Measurements from ENCODE around the gene PPP1R15A.
"Not testable (repeated sequence)": the region's sequence is repeated elsewhere in the genome, so short reads cannot be mapped to it uniquely, and the experiment has no call there.

The PPP1R15A gene

GRCh38 chr19:48915757-48916156 is 43.5 kb downstream of the PPP1R15A start:
- no peak for DNase-seq (ENCODE audit: low spot score)

DNA sequence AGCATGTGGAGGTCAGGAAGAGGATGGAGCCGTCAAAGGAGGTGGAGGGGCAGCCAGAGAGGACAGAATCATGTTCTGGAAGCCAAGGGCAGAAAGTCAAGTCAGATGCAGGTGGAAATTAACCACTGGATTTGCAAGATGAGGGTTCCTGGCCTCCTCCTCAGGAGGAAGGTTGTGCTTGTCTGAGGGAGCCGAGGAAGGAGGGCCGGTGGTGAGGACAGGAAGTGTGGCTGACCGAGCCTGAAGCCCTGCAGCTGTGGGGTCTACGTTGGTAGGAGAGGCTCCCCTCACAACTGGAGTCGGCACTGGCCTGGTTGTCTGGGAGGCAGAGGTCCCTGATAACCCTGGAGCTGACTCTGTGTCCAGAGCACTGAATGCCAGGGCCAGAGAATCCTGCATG is 45.9 kb downstream of the PPP1R15A start:
- DNase-seq (ENCODE audit: low spot score), result no peak

DNA sequence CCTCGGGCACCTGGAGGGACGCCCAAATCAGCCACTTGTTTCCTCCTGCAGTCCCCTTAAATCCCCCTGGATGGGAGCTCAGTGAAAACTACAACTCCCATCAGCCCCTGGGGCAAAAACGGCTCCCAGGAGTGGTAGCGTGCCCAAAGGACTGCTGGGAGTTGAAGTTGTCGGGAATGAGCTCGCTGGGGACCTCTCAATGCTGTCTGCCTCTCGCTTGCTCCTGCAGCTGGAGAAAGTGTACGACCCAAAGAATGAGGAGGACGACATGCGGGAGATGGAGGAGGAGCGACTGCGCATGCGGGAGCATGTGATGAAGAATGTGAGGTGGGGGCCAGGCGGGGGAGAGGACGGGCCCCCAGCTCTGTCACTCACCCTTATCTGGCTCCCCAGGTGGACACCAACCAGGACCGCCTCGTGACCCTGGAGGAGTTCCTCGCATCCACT is 46.6 kb downstream of the PPP1R15A start:
- DNase-seq (ENCODE audit: low spot score), result no peak

- not testable (repeated sequence) for DNase-seq (ENCODE audit: low spot score)
Observed at GRCh38 chr19:48919271-48919670, 47.0 kb downstream of the PPP1R15A start.

DNA sequence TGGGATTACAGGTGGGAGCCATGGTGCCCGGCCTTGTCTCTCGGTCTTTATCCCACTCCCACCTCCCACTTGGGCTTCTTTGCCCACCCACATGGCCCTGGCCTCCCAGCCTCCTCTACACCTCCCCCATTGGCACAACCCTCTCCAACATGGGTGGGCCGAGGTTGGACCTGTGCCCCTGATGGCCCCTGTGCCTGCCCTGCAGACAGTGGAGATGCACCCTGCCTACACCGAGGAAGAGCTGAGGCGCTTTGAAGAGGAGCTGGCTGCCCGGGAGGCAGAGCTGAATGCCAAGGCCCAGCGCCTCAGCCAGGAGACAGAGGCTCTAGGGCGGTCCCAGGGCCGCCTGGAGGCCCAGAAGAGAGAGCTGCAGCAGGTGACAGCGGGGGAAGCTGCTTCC is 48.7 kb downstream of the PPP1R15A start:
- no peak for DNase-seq (ENCODE audit: low spot score)

DNA sequence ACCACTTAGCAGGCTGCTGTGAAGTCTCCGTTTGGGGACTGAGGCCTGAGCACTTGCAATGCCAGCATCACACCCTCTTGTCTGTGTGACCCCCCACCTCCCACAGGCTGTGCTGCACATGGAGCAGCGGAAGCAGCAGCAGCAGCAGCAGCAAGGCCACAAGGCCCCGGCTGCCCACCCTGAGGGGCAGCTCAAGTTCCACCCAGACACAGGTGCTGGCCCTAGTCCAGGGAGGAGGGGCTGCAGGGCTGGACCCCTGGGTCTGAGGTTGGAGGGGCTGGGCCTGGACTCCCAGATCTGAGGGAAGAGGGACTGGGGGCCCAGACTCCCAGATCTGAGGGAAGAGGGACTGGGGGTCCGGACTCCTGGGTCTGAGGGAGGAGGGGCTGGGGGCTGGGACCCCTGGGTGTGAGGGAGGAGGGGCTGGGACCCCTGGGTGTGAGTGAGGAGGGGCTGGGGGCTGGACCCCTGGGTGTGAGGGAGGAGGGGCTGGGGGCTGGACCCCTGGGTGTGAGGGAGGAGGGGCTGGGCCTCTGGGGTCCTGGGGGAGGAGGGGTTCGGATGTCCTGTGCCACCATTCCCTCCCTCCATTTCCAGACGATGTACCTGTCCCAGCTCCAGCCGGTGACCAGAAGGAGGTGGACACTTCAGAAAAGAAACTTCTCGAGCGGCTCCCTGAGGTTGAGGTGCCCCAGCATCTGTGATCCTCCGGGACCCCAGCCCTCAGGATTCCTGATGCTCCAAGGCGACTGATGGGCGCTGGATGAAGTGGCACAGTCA is 49.7 kb downstream of the PPP1R15A start:
- no peak for DNase-seq (ENCODE audit: low spot score)

GRCh38 chr19:48922548-48923490 is 50.6 kb downstream of the PPP1R15A start:
- no peak for DNase-seq (ENCODE audit: low spot score)

- DNase-seq (ENCODE audit: low spot score), result no peak
Observed at GRCh38 chr19:48925240-48925843, 53.1 kb downstream of the PPP1R15A start.
